Mammary epithelial cell (primary cell): ENCODE results near the gene GTSE1.

Experiments
- CTCF ChIP-seq, 2 donors: IDR thresholded peaks in 1 of 2; conservative IDR thresholded peaks in 1 of 2; 2 replicates each; pipeline ENCODE4 v1.5.1; 2011 to 2012; ENCODE audit warnings: inconsistent platforms in 2 of 2, low read length in 2 of 2, mild to moderate bottlenecking in 2 of 2, control low read depth in 1 of 2, low read depth in 1 of 2; ENCODE audit not compliant: insufficient read depth in 1 of 2; ENCODE audit errors: extremely low read depth in 1 of 2
- EZH2 ChIP-seq: IDR thresholded peaks from 2 replicates; pipeline ENCODE4 v1.6.1; 2012; ENCODE audit warnings: low read length, inconsistent platforms, borderline replicate concordance

GRCh38 chr22:46376111-46376510 lies 79.4 kb downstream of the GTSE1 start:
- no peak for TF ChIP-seq CTCF (conservative IDR thresholded peaks at IDR 0.05 in 1 of 2, IDR thresholded peaks at IDR 0.05 in 1 of 2; ENCODE audit: extremely low read depth in 1 of 2, insufficient read depth in 1 of 2, low read depth in 1 of 2, low read length in 2 of 2)
- no peak for TF ChIP-seq EZH2
